ENCODE measurements around the gene RAD9A. TPM values are rescaled to one million over a fixed set of nuclear protein-coding genes. Genes with fewer than 3 reads are reported as not detected.

Gene RAD9A
- total and polyA plus RNA-seq, 4 donors, result 14.1 to 35.9 (median 21.2) TPM

DNA sequence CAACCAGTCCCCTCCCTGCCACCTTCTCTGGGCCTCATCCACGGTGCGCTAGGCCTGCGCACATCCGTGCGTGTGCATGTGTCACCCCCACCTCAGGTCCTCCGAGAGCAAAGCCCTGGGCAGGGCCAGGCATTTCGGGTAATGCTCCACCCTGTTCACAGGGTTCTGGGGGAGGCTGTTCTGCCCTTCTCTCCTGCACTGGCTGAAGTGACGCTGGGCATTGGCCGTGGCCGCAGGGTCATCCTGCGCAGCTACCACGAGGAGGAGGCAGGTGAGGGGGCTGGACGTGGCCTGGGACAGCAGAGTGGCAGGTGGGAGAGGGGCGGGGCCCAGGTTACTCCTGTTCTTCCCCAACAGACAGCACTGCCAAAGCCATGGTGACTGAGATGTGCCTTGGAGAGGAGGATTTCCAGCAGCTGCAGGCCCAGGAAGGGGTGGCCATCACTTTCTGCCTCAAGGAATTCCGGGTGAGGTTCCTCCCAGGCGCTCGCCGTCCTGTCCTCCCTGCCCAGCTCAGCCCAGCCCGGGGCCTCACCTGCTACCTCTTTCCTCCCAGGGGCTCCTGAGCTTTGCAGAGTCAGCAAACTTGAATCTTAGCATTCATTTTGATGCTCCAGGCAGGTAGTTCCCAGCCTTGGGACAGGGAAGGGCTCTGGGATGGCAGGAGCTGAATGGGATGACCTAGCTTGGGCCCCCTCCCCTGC lies 3.9 kb downstream of the RAD9A start:
- peak overlapping the region in 1 of 2 donors; percentile 9 for H3K27ac ChIP-seq (ENCODE audit: low read depth in 1 of 2, low read length in 1 of 2)
- peaks cover 5 to 30% (median 12%) of the 10 kb centered on the region in 5 donors for H3K4me1 ChIP-seq (ENCODE audit: control insufficient read depth in 5 of 5, insufficient read depth in 5 of 5, low read length in 5 of 5)
- H3K9ac ChIP-seq (ENCODE audit: insufficient read depth in 1 of 2, low read length in 2 of 2), result no peak overlapping the region
- no peak overlapping the region for H3K4me3 ChIP-seq
- DNase-seq (no peak), ATAC-seq (ENCODE audit: insufficient read depth, low FRiP score) (no peak)
- H3K9me3 ChIP-seq (ENCODE audit: control insufficient read depth in 4 of 4, insufficient read depth in 3 of 4, low read length in 3 of 4), result no peaks in the 10 kb centered on the region
- TF ChIP-seq, protein P1, sequence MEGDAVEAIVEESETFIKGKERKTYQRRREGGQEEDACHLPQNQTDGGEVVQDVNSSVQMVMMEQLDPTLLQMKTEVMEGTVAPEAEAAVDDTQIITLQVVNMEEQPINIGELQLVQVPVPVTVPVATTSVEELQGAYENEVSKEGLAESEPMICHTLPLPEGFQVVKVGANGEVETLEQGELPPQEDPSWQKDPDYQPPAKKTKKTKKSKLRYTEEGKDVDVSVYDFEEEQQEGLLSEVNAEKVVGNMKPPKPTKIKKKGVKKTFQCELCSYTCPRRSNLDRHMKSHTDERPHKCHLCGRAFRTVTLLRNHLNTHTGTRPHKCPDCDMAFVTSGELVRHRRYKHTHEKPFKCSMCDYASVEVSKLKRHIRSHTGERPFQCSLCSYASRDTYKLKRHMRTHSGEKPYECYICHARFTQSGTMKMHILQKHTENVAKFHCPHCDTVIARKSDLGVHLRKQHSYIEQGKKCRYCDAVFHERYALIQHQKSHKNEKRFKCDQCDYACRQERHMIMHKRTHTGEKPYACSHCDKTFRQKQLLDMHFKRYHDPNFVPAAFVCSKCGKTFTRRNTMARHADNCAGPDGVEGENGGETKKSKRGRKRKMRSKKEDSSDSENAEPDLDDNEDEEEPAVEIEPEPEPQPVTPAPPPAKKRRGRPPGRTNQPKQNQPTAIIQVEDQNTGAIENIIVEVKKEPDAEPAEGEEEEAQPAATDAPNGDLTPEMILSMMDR (IDR thresholded peaks at IDR 0.05; ENCODE audit: control extremely low read depth, extremely low read depth), result no peak
- no peaks in the 10 kb centered on the region for H3K27me3 ChIP-seq (ENCODE audit: control insufficient read depth in 3 of 3, insufficient read depth in 3 of 3, low read length in 2 of 3)
- peaks cover 6 to 40% (median 25%) of the 10 kb centered on the region in 4 donors for H3K36me3 ChIP-seq (ENCODE audit: control insufficient read depth in 4 of 4, insufficient read depth in 4 of 4, low read length in 4 of 4)
- WGBS, 2 donors, result 88 to 93% methylated on average over 19 of the region's 19 CpGs

DNA sequence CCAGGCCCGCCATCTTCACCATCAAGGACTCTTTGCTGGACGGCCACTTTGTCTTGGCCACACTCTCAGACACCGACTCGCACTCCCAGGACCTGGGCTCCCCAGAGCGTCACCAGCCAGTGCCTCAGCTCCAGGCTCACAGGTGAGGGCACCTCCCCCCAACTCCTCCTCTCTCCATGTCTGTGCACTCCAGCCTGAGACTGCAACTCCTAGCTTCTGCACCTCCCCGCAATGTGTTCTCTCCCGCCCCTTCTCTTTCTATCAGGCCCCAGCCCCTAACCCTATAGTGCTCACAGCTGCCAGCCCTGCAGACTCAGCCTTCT lies 4.4 kb downstream of the RAD9A start:
- H3K36me3 ChIP-seq (ENCODE audit: control insufficient read depth in 4 of 4, insufficient read depth in 4 of 4, low read length in 4 of 4), result peaks cover 6 to 40% (median 25%) of the 10 kb centered on the region in 4 donors
- no peak for ATAC-seq (ENCODE audit: insufficient read depth, low FRiP score)
- no peak overlapping the region for H3K4me3 ChIP-seq
- H3K27me3 ChIP-seq (ENCODE audit: control insufficient read depth in 3 of 3, insufficient read depth in 3 of 3, low read length in 2 of 3), result no peaks in the 10 kb centered on the region
- H3K4me1 ChIP-seq (ENCODE audit: control insufficient read depth in 5 of 5, insufficient read depth in 5 of 5, low read length in 5 of 5), result peaks cover 5 to 28% (median 10%) of the 10 kb centered on the region in 5 donors
- H3K27ac ChIP-seq (ENCODE audit: low read depth in 1 of 2, low read length in 1 of 2), result no peak overlapping the region
- 92 to 95% methylated on average over 7 of the region's 7 CpGs for WGBS, 2 donors
- no peaks in the 10 kb centered on the region for H3K9me3 ChIP-seq (ENCODE audit: control insufficient read depth in 4 of 4, insufficient read depth in 3 of 4, low read length in 3 of 4)
- TF ChIP-seq, protein P1 (IDR thresholded peaks at IDR 0.05; ENCODE audit: control extremely low read depth, extremely low read depth), result no peak
- no peak for DNase-seq
- no peak overlapping the region for H3K9ac ChIP-seq (ENCODE audit: insufficient read depth in 1 of 2, low read length in 2 of 2)

DNA sequence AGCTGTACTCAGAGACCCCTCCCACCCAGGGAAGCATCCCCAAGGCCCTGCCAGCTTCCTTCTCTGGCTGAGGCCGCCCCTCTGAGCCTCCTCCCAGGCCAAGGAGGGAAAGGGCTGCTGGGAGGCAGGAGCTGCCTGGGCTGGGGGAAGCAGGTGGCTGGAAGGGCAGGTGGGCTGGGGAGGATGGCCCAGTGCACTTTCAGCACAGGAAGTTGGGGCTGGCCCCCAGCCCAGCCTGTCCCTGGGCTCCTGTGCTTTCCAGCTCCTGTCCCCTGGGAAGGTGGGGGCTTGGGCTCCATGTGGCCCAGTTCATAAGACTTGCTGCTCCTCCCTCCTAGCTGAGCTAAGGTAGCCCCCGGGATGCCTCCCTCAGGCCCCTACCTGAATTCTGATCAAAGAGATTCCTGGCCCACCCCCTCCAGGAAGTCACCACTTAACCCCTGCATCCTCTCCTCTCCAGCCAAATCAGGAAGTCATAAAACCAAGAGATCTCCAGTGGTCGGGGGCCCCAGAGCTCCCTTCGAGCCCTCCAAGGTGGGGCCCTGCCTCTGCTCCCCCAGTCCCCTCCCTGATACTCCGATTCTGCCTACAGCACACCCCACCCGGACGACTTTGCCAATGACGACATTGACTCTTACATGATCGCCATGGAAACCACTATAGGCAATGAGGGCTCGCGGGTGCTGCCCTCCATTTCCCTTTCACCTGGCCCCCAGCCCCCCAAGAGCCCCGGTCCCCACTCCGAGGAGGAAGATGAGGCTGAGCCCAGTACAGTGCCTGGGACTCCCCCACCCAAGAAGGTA lies 5.0 kb downstream of the RAD9A start:
- no peak for DNase-seq
- Histone ChIP-seq H3K27ac (ENCODE audit: low read depth in 1 of 2, low read length in 1 of 2) (no peak overlapping the region), H3K9me3 (ENCODE audit: control insufficient read depth in 4 of 4, insufficient read depth in 3 of 4, low read length in 3 of 4) (no peaks in the 10 kb centered on the region), H3K4me1 (ENCODE audit: control insufficient read depth in 5 of 5, insufficient read depth in 5 of 5, low read length in 5 of 5) (peaks cover 5 to 28% (median 10%) of the 10 kb centered on the region in 5 donors), H3K9ac (ENCODE audit: insufficient read depth in 1 of 2, low read length in 2 of 2) (no peak overlapping the region), H3K4me3 (no peak overlapping the region), H3K27me3 (ENCODE audit: control insufficient read depth in 3 of 3, insufficient read depth in 3 of 3, low read length in 2 of 3) (no peaks in the 10 kb centered on the region), H3K36me3 (ENCODE audit: control insufficient read depth in 4 of 4, insufficient read depth in 4 of 4, low read length in 4 of 4) (peaks cover 6 to 40% (median 25%) of the 10 kb centered on the region in 4 donors)
- no peak for ATAC-seq (ENCODE audit: insufficient read depth, low FRiP score)
- WGBS, 2 donors, result 16 to 36% methylated on average over 13 of the region's 13 CpGs
- TF ChIP-seq, protein P1 (IDR thresholded peaks at IDR 0.05; ENCODE audit: control extremely low read depth, extremely low read depth), result no peak

Measured in lung (tissue), 12 donors.